Measurements from ENCODE around the gene JCAD.

JCAD gene

DNA sequence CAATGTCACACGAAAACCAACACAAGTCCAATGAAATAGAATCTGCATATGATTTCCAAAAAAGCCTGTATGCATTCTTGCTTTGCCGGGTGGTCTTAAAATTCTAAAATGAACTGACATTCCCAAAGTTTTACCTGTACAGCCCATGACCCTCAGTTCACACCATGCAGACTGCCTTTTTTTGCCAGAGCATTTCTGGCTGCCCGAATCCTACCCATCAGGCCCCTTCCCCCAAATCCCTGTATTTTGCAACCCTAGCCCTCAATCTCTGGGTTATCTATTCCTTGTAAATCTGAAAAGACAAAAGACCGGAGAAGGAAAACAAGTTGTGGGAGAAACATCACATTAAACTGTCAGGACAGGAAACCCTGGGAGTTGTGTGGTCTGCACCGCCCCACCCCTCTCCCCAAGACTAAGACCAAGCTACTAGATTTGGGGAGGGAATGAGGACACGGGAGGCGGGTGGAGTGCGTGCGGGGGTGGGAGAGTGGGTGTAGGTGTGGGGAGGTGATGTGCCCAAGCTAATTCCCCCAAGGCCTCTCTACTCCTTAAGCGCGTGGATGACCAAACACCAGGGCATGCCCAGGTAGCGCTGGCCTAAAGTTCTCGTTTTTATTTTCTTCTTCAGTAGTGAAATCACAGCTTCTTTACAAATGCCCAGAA, 1.4 kb downstream of the JCAD start:
- no peaks in the 10 kb centered on the region for H3K9me3 ChIP-seq (ENCODE audit: control insufficient read depth in 1 of 2, low read length in 2 of 2)
- no peaks in the 10 kb centered on the region for H3K36me3 ChIP-seq (ENCODE audit: control insufficient read depth in 1 of 2, insufficient read depth in 2 of 2, low read length in 2 of 2)
- no peak overlapping the region for H3K27ac ChIP-seq (ENCODE audit: low read depth, low read length)
- peak overlapping the region in 1 of 2 donors; percentile 25 for H3K4me3 ChIP-seq (ENCODE audit: low read depth in 1 of 2, low read length in 2 of 2)
- H3K4me1 ChIP-seq (ENCODE audit: control insufficient read depth in 1 of 2, insufficient read depth in 2 of 2, low read length in 2 of 2) = peaks cover 5 to 17% of the 10 kb centered on the region in 2 donors
- no peak overlapping the region for H3K9ac ChIP-seq (ENCODE audit: low read depth in 1 of 2, low read length in 2 of 2)
- peaks cover 13 to 20% of the 10 kb centered on the region in 2 donors for H3K27me3 ChIP-seq (ENCODE audit: control insufficient read depth in 1 of 2, insufficient read depth in 2 of 2, low read length in 2 of 2)

GRCh38 chr10:30057421-30057841, 2.0 kb downstream of the JCAD start:
- Histone ChIP-seq H3K27me3 (ENCODE audit: control insufficient read depth in 1 of 2, insufficient read depth in 2 of 2, low read length in 2 of 2) (peaks cover 13 to 20% of the 10 kb centered on the region in 2 donors), H3K4me1 (ENCODE audit: control insufficient read depth in 1 of 2, insufficient read depth in 2 of 2, low read length in 2 of 2) (peaks cover 5 to 17% of the 10 kb centered on the region in 2 donors), H3K4me3 (ENCODE audit: low read depth in 1 of 2, low read length in 2 of 2) (no peak overlapping the region), H3K9me3 (ENCODE audit: control insufficient read depth in 1 of 2, low read length in 2 of 2) (no peaks in the 10 kb centered on the region), H3K36me3 (ENCODE audit: control insufficient read depth in 1 of 2, insufficient read depth in 2 of 2, low read length in 2 of 2) (no peaks in the 10 kb centered on the region), H3K27ac (ENCODE audit: low read depth, low read length) (no peak overlapping the region), H3K9ac (ENCODE audit: low read depth in 1 of 2, low read length in 2 of 2) (no peak overlapping the region)

DNA sequence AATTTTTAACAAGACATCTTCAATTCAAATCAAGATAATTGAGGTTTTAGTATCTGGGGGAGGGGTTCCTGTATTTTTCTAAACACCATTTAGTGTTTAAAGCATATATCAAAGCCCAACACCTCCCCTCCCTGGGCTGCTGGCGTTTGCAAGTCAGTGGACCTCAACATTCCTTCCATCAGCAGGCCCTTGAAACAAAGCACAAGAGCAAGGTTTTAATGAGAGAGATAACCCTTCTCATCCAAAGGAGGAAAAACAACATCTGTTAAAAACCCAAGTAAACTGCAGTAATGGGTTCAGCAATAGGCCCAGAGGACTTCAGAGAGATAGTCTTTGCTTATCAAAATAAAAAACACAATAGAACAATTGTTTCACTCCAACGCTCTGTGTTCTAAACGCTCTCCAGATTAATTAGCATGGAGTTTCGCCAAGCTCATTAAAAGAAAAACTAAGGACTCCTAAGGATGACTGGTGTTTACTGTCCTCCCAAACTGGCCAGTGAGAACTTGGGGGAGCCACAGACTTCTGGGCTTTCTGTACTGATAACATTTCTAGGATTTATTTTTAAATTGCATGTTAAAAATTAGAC, 2.5 kb downstream of the JCAD start:
- no peak overlapping the region for H3K4me3 ChIP-seq (ENCODE audit: low read depth in 1 of 2, low read length in 2 of 2)
- no peaks in the 10 kb centered on the region for H3K9me3 ChIP-seq (ENCODE audit: control insufficient read depth in 1 of 2, low read length in 2 of 2)
- peaks cover 13 to 20% of the 10 kb centered on the region in 2 donors for H3K27me3 ChIP-seq (ENCODE audit: control insufficient read depth in 1 of 2, insufficient read depth in 2 of 2, low read length in 2 of 2)
- no peak overlapping the region for H3K27ac ChIP-seq (ENCODE audit: low read depth, low read length)
- peaks cover 5 to 17% of the 10 kb centered on the region in 2 donors for H3K4me1 ChIP-seq (ENCODE audit: control insufficient read depth in 1 of 2, insufficient read depth in 2 of 2, low read length in 2 of 2)
- no peak overlapping the region for H3K9ac ChIP-seq (ENCODE audit: low read depth in 1 of 2, low read length in 2 of 2)
- H3K36me3 ChIP-seq (ENCODE audit: control insufficient read depth in 1 of 2, insufficient read depth in 2 of 2, low read length in 2 of 2) = no peaks in the 10 kb centered on the region

DNA sequence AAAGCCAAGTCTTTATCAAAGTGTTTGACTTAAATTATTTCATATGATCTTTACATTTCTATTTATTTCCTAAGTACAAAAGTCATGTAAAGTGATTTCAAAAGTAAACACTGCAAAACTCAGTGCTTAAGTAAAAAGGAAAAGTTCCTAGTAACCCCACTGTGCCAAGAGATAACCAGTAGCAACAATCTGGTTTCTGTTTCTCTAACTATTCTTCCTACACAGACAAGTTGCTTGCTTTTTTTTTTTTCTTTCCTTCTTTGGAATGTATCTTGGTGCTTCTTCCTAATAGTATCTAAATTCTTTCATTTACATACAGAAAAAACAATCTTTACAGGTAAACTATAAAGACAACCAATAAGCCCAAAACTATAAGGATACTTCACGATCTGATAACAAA, 3.1 kb downstream of the JCAD start:
- no peak overlapping the region for H3K9ac ChIP-seq (ENCODE audit: low read depth in 1 of 2, low read length in 2 of 2)
- H3K4me3 ChIP-seq (ENCODE audit: low read depth in 1 of 2, low read length in 2 of 2) = no peak overlapping the region
- no peak overlapping the region for H3K27ac ChIP-seq (ENCODE audit: low read depth, low read length)
- H3K4me1 ChIP-seq (ENCODE audit: control insufficient read depth in 1 of 2, insufficient read depth in 2 of 2, low read length in 2 of 2) = peaks cover 5 to 17% of the 10 kb centered on the region in 2 donors
- no peaks in the 10 kb centered on the region for H3K36me3 ChIP-seq (ENCODE audit: control insufficient read depth in 1 of 2, insufficient read depth in 2 of 2, low read length in 2 of 2)
- H3K9me3 ChIP-seq (ENCODE audit: control insufficient read depth in 1 of 2, low read length in 2 of 2) = no peaks in the 10 kb centered on the region
- peaks cover 13 to 20% of the 10 kb centered on the region in 2 donors for H3K27me3 ChIP-seq (ENCODE audit: control insufficient read depth in 1 of 2, insufficient read depth in 2 of 2, low read length in 2 of 2)

GRCh38 chr10:30055226-30055662, 4.1 kb downstream of the JCAD start:
- Histone ChIP-seq H3K36me3 (ENCODE audit: control insufficient read depth in 1 of 2, insufficient read depth in 2 of 2, low read length in 2 of 2) (no peaks in the 10 kb centered on the region), H3K27me3 (ENCODE audit: control insufficient read depth in 1 of 2, insufficient read depth in 2 of 2, low read length in 2 of 2) (peaks cover 5 to 13% of the 10 kb centered on the region in 2 donors), H3K27ac (ENCODE audit: low read depth, low read length) (no peak overlapping the region), H3K9ac (ENCODE audit: low read depth in 1 of 2, low read length in 2 of 2) (no peak overlapping the region), H3K4me1 (ENCODE audit: control insufficient read depth in 1 of 2, insufficient read depth in 2 of 2, low read length in 2 of 2) (peaks cover 5 to 17% of the 10 kb centered on the region in 2 donors), H3K9me3 (ENCODE audit: control insufficient read depth in 1 of 2, low read length in 2 of 2) (no peaks in the 10 kb centered on the region), H3K4me3 (ENCODE audit: low read depth in 1 of 2, low read length in 2 of 2) (no peak overlapping the region)

GRCh38 chr10:30052062-30052461, 7.3 kb downstream of the JCAD start:
- Histone ChIP-seq H3K27ac (ENCODE audit: low read depth, low read length) (no peak overlapping the region), H3K4me3 (ENCODE audit: low read depth in 1 of 2, low read length in 2 of 2) (no peak overlapping the region), H3K9ac (ENCODE audit: low read depth in 1 of 2, low read length in 2 of 2) (no peak overlapping the region), H3K9me3 (ENCODE audit: control insufficient read depth in 1 of 2, low read length in 2 of 2) (no peaks in the 10 kb centered on the region), H3K4me1 (ENCODE audit: control insufficient read depth in 1 of 2, insufficient read depth in 2 of 2, low read length in 2 of 2) (peaks cover 0 to 13% of the 10 kb centered on the region in 2 donors), H3K36me3 (ENCODE audit: control insufficient read depth in 1 of 2, insufficient read depth in 2 of 2, low read length in 2 of 2) (no peaks in the 10 kb centered on the region), H3K27me3 (ENCODE audit: control insufficient read depth in 1 of 2, insufficient read depth in 2 of 2, low read length in 2 of 2) (peaks cover 0 to 3% of the 10 kb centered on the region in 2 donors)

GRCh38 chr10:30051220-30051619, 8.2 kb downstream of the JCAD start:
- H3K4me3 ChIP-seq (ENCODE audit: low read depth in 1 of 2, low read length in 2 of 2) = no peak overlapping the region
- no peak overlapping the region for H3K27ac ChIP-seq (ENCODE audit: low read depth, low read length)
- H3K4me1 ChIP-seq (ENCODE audit: control insufficient read depth in 1 of 2, insufficient read depth in 2 of 2, low read length in 2 of 2) = peaks cover 0 to 9% of the 10 kb centered on the region in 2 donors
- H3K27me3 ChIP-seq (ENCODE audit: control insufficient read depth in 1 of 2, insufficient read depth in 2 of 2, low read length in 2 of 2) = peaks cover 0 to 3% of the 10 kb centered on the region in 2 donors
- H3K9me3 ChIP-seq (ENCODE audit: control insufficient read depth in 1 of 2, low read length in 2 of 2) = no peaks in the 10 kb centered on the region
- no peak overlapping the region for H3K9ac ChIP-seq (ENCODE audit: low read depth in 1 of 2, low read length in 2 of 2)
- H3K36me3 ChIP-seq (ENCODE audit: control insufficient read depth in 1 of 2, insufficient read depth in 2 of 2, low read length in 2 of 2) = no peaks in the 10 kb centered on the region

GRCh38 chr10:30050411-30050810, 9.0 kb downstream of the JCAD start:
- no peak overlapping the region for H3K27ac ChIP-seq (ENCODE audit: low read depth, low read length)
- H3K9me3 ChIP-seq (ENCODE audit: control insufficient read depth in 1 of 2, low read length in 2 of 2) = no peaks in the 10 kb centered on the region
- no peaks in the 10 kb centered on the region for H3K36me3 ChIP-seq (ENCODE audit: control insufficient read depth in 1 of 2, insufficient read depth in 2 of 2, low read length in 2 of 2)
- peaks cover 0 to 3% of the 10 kb centered on the region in 2 donors for H3K27me3 ChIP-seq (ENCODE audit: control insufficient read depth in 1 of 2, insufficient read depth in 2 of 2, low read length in 2 of 2)
- no peak overlapping the region for H3K4me3 ChIP-seq (ENCODE audit: low read depth in 1 of 2, low read length in 2 of 2)
- H3K4me1 ChIP-seq (ENCODE audit: control insufficient read depth in 1 of 2, insufficient read depth in 2 of 2, low read length in 2 of 2) = peaks cover 0 to under 1% of the 10 kb centered on the region in 2 donors
- no peak overlapping the region for H3K9ac ChIP-seq (ENCODE audit: low read depth in 1 of 2, low read length in 2 of 2)

GRCh38 chr10:30048768-30049517, 10.4 kb downstream of the JCAD start:
- H3K4me3 ChIP-seq (ENCODE audit: low read depth in 1 of 2, low read length in 2 of 2) = no peak overlapping the region
- H3K9me3 ChIP-seq (ENCODE audit: control insufficient read depth in 1 of 2, low read length in 2 of 2) = no peaks in the 10 kb centered on the region
- H3K36me3 ChIP-seq (ENCODE audit: control insufficient read depth in 1 of 2, insufficient read depth in 2 of 2, low read length in 2 of 2) = no peaks in the 10 kb centered on the region
- no peak overlapping the region for H3K9ac ChIP-seq (ENCODE audit: low read depth in 1 of 2, low read length in 2 of 2)
- H3K27ac ChIP-seq (ENCODE audit: low read depth, low read length) = no peak overlapping the region
- peaks cover 0 to 3% of the 10 kb centered on the region in 2 donors for H3K27me3 ChIP-seq (ENCODE audit: control insufficient read depth in 1 of 2, insufficient read depth in 2 of 2, low read length in 2 of 2)
- no peaks in the 10 kb centered on the region for H3K4me1 ChIP-seq (ENCODE audit: control insufficient read depth in 1 of 2, insufficient read depth in 2 of 2, low read length in 2 of 2)

DNA sequence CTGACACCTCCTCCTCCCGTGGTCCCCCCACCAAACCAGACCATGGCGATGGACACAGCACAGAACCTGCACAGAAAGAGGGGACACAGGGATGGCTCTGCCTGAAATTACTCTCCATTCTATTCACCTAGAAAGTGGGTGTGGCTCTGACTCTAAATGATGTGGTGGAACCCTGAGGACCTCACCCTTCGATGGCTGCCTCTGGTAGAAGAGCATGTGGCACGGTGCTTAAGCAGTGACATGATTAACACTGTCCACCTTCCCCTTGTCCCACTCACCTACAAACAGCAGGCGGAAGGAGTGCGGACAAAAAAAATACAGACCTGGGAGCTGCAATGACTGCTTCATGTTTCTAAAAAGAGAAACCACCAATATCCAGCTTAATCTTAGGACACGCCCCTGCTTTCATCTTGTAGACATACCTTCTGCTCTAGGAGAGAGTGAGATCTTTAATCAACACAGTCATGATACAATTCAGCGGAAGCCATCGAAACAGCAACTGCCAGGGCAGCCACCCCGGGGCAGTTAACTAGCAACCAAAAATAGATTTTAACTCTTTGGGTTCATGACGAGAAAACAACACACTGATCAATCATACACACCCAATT, 11.4 kb downstream of the JCAD start:
- H3K9me3 ChIP-seq (ENCODE audit: control insufficient read depth in 1 of 2, low read length in 2 of 2) = no peaks in the 10 kb centered on the region
- H3K36me3 ChIP-seq (ENCODE audit: control insufficient read depth in 1 of 2, insufficient read depth in 2 of 2, low read length in 2 of 2) = no peaks in the 10 kb centered on the region
- H3K27ac ChIP-seq (ENCODE audit: low read depth, low read length) = no peak overlapping the region
- peaks cover 0 to 3% of the 10 kb centered on the region in 2 donors for H3K27me3 ChIP-seq (ENCODE audit: control insufficient read depth in 1 of 2, insufficient read depth in 2 of 2, low read length in 2 of 2)
- no peak overlapping the region for H3K9ac ChIP-seq (ENCODE audit: low read depth in 1 of 2, low read length in 2 of 2)
- H3K4me1 ChIP-seq (ENCODE audit: control insufficient read depth in 1 of 2, insufficient read depth in 2 of 2, low read length in 2 of 2) = no peaks in the 10 kb centered on the region
- H3K4me3 ChIP-seq (ENCODE audit: low read depth in 1 of 2, low read length in 2 of 2) = no peak overlapping the region

Measured in duodenal mucosa (tissue), 2 donors.